GM12878 (cell line): ENCODE data around the gene C10orf143. TPM values are rescaled to one million over a fixed set of nuclear protein-coding genes. Genes with fewer than 3 reads are reported as not detected.
A peak's percentile ranks its signal among the peaks of the same experiment; 100 is the strongest.

Source experiments
- ATF7 ChIP-seq: fragments of 450-650 bp; IDR thresholded peaks from 2 replicates; pipeline ENCODE4 v1.6.1; 2016; ENCODE audit warnings: low read depth, mild to moderate bottlenecking
- BCL11A ChIP-seq: IDR thresholded peaks from 2 replicates; pipeline ENCODE4 v1.6.1; 2011; ENCODE audit warnings: low read depth, low read length
- BHLHE40 ChIP-seq, 2 experiments: fragments of 450-650 bp in 1 of 2; IDR thresholded peaks; 2 replicates each; pipeline ENCODE4 v1.6.1; 2011 to 2017; ENCODE audit warnings: low read depth in 2 of 2, borderline replicate concordance in 1 of 2, improper control_type of control experiment in 1 of 2, low read length in 1 of 2, mild to moderate bottlenecking in 1 of 2
- CHD4 ChIP-seq: fragments of 200-600 bp; sonication (generic); IDR thresholded peaks from 2 replicates; pipeline ENCODE4 v1.6.1; 2016; ENCODE audit warnings: mild to moderate bottlenecking
- EP300 ChIP-seq, 2 experiments: fragments of 150-350 bp in 1 of 2; IDR thresholded peaks; 2 replicates each; pipeline ENCODE4 v1.6.1; 2011 to 2012; ENCODE audit warnings: low read depth in 2 of 2, low read length in 2 of 2, borderline replicate concordance in 1 of 2, improper control_type of control experiment in 1 of 2, inconsistent platforms in 1 of 2; ENCODE audit not compliant: control insufficient read depth in 1 of 2
- GABPA ChIP-seq: IDR thresholded peaks from 2 replicates; pipeline ENCODE4 v1.6.1; 2014; ENCODE audit warnings: antibody characterized with exemption, low read depth, mild to moderate bottlenecking, inconsistent platforms
- IRF4 ChIP-seq: IDR thresholded peaks from 2 replicates; pipeline ENCODE4 v1.6.1; 2011; ENCODE audit warnings: low read depth, low read length
- MTA2 ChIP-seq: fragments of 450-650 bp; IDR thresholded peaks from 2 replicates; pipeline ENCODE4 v1.6.1; 2016; ENCODE audit warnings: low read depth, mild to moderate bottlenecking, moderate library complexity
- NBN ChIP-seq: fragments of 450-650 bp; IDR thresholded peaks from 2 replicates; pipeline ENCODE4 v1.6.1; 2016
- RAD21 ChIP-seq: IDR thresholded peaks from 2 replicates; pipeline ENCODE4 v1.6.1; 2011; ENCODE audit warnings: mild to moderate bottlenecking, low read depth, low read length, moderate library complexity; ENCODE audit not compliant: insufficient read depth
- RUNX3 ChIP-seq: IDR thresholded peaks from 2 replicates; pipeline ENCODE4 v1.6.1; 2012; ENCODE audit warnings: low read length, inconsistent platforms
- SMC3 ChIP-seq: IDR thresholded peaks from 2 replicates; pipeline ENCODE4 v1.6.1; 2011; ENCODE audit warnings: low read length, improper control_type of control experiment, borderline replicate concordance
- TCF12 ChIP-seq: IDR thresholded peaks from 2 replicates; pipeline ENCODE4 v1.6.1; 2011; ENCODE audit warnings: low read depth, mild to moderate bottlenecking, low read length
- WRNIP1 ChIP-seq: IDR thresholded peaks from 2 replicates; pipeline ENCODE4 v1.6.1; 2011; ENCODE audit warnings: low read depth, low read length, improper control_type of control experiment, borderline replicate concordance
- YY1 ChIP-seq: IDR thresholded peaks from 2 replicates; pipeline ENCODE4 v1.6.1; 2011; ENCODE audit warnings: low read depth, mild to moderate bottlenecking, low read length
- ZBTB11 ChIP-seq: fragments of 450-650 bp; formaldehyde crosslinking; IDR thresholded peaks from 2 replicates; pipeline ENCODE4 v1.5.0; 2022; ENCODE audit warnings: mild to moderate bottlenecking, missing genetic modification characterization
- ZBTB4 ChIP-seq: fragments of 450-650 bp; formaldehyde crosslinking; IDR thresholded peaks from 2 replicates; pipeline ENCODE4 v1.4.0; 2022; ENCODE audit warnings: mild to moderate bottlenecking, moderate library complexity
- ZNF384 ChIP-seq: IDR thresholded peaks from 2 replicates; pipeline ENCODE4 v1.6.1; 2012; ENCODE audit warnings: low read depth, mild to moderate bottlenecking, low read length, improper control_type of control experiment, borderline replicate concordance
- polyA plus RNA-seq, 11 experiments: library from polyadenylated mRNA; depleted of rRNA in 4 of 11; unstranded in 6 of 11; stranded (reverse) in 5 of 11; fragments of >200 nt; fragmentation: Nextera tagmentation in 4 of 11; fragmentation: Illumina TruSeq in 1 of 11; extraction: Ambion mirVana in 4 of 11; extraction: Trizol in 1 of 11; gene quantifications; 1 replicate in 1 of 11; 2 replicates in 10 of 11; pipeline versions ENCODE4 v1.2.1 to v1.2.3, GENCODE V29; 2011 to 2016; ENCODE audit warnings: inconsistent platforms in 2 of 11, missing spikeins in 2 of 11, low read depth in 1 of 11
- total RNA-seq, 4 experiments: library from RNA; depleted of rRNA in 3 of 4; stranded (reverse); fragments of >200 nt in 3 of 4; fragmentation: Illumina TruSeq in 1 of 4; extraction: Trizol in 1 of 4; gene quantifications; 2 replicates each; pipeline versions ENCODE4 v1.2.1 to v1.2.3, GENCODE V29; 2013 to 2021

C10orf143 gene
- total and polyA plus RNA-seq, 10 of the 15 experiments (the other 5 are each of a cell fraction or from before 2014, with no cell fraction given), result 0.64 to 7.9 (median 2.6) TPM

GRCh38 chr10:130109796-130110245 is 809 bp downstream of the C10orf143 start (continued):
- TF ChIP-seq ZBTB11 (CRISPR knock-in tag) (no peak), YY1 (0 out of 2 replicates have a peak, but pooled peaks have one; percentile 26), EP300 (IDR thresholded peaks at IDR 0.05; ENCODE audit: borderline replicate concordance in 1 of 2, control insufficient read depth in 1 of 2, low read depth in 2 of 2, low read length in 2 of 2) (no peak), SMC3 (peak; percentile 34; the same call in 1 of the 2 replicates), CHD4 (no peak), ZNF384 (peak; percentile 97), ZBTB4 (CRISPR knock-in tag) (no peak), BCL11A (0 out of 2 replicates have a peak, but pooled peaks have one; percentile 8), ATF7 (0 out of 2 replicates have a peak, but pooled peaks have one; percentile 17), TCF12 (no peak), IRF4 (no peak), BHLHE40 (IDR thresholded peaks at IDR 0.05; ENCODE audit: borderline replicate concordance in 1 of 2, low read depth in 2 of 2, low read length in 1 of 2) (no peak), MTA2 (no peak), RUNX3 (peak; percentile 65), GABPA (no peak), NBN (peak; percentile 13; the same call in 1 of the 2 replicates), WRNIP1 (0 out of 2 replicates have a peak, but pooled peaks have one; percentile 86), RAD21 (peak; percentile 58)
